GM19099 (cell line): Measurements from ENCODE around the gene ENAM.

Experiments used
- POLR2A ChIP-seq: IDR thresholded peaks from 3 replicates; pipeline ENCODE4 v1.6.1; 2011; ENCODE audit warnings: low read depth; ENCODE audit not compliant: insufficient read length; ENCODE audit errors: extremely low read depth

Gene ENAM

DNA sequence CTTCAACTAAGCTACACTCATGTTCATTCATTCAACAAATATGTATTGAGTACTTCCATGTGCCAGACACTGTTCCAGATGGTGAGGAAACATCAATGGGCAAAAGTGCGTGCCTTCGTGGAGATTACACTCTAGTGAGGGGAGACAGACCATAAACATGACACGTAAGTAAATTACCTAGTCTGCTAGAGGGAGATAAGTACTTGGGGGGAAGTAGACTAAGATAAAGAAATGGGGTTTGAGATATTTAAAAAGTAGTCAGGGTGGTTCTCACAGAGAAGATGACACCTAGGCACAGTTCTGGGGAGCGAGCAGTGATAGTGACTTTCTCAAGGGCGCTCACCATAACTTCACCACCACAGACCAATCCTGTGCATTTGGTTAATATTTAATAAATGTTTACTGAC is 26.1 kb downstream of the ENAM start:
- TF ChIP-seq POLR2A = no peak

DNA sequence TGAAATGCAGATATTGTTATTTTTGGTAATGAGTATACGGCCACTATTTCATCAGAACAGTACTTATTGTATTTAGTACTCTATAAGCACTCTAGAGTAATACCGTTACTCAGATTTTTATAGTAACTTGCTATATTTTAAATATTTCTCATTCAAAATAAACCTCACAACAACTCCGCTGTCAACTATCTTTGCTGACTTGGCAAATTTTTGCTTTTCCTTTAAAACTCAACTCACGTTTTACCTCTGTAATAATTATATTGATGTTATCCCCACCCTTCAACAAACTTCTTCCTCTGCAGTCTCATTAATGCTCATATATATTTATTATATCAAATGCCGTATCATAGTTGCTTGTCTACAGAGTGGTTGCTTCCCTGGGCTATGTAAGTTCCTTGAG is 28.8 kb downstream of the ENAM start:
- TF ChIP-seq POLR2A = no peak

DNA sequence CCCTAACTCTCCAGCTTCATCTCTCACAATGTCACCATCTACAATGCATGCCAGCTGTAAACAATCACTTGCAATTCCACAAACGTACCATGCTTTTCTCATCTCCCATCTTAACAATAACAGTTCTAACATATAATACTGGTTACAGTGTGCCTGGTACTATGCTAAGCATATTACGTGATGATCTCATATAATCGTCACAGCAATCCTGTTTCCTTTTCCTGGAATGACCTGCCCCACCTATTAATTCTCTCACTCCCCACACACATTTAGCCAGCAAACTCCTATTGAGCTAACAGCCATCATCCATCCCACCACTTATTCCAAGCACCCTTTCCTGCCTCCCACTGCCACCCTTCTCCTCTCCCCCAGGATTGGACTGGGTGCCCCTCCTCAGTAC is 29.9 kb downstream of the ENAM start:
- TF ChIP-seq POLR2A = no peak

DNA sequence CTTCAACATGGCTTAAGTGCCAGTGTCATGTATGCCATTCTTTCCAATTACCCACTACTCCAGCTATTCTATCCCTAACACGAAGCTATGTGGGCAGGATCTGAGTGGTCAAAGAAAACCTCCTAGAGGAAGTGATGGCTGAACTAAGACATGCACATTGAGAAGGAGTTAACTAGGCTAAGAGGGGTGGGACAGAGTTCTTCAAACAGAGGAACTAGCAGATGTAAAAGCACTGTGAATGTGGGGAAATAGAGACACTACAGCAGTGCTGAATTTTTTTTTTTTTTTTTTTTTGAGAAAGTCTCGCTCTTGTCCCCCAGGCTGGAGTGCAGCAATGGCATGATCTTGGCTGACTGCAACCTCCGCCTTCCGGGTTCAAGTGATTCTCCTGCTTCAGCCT is 31.6 kb downstream of the ENAM start:
- TF ChIP-seq POLR2A = no peak

DNA sequence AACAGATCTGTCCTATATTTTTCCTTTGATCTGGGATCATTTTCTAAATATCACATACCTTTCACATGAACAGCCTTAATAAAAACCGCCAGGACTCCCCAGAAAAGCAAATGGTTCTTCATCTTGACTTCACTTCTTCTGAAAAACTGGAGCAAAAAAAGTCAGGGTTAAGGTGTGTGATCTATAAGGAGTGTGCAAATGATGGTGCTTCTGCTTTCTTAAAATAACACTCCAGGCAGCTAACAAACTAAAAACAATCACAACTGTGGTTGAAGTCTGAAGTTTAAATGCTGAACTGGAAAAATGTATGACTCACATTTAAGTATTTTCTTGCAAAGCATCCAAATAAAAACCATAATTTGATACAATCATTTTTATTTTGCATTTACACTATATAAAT is 37.8 kb downstream of the ENAM start, which contains the start of gene JCHAIN:
Gene JCHAIN, minus strand, starts transcription at position 140 of the 400 bp plus-strand sequence. Its CDS starts 18 bp downstream, at position 122.
- TF ChIP-seq POLR2A = no peak

DNA sequence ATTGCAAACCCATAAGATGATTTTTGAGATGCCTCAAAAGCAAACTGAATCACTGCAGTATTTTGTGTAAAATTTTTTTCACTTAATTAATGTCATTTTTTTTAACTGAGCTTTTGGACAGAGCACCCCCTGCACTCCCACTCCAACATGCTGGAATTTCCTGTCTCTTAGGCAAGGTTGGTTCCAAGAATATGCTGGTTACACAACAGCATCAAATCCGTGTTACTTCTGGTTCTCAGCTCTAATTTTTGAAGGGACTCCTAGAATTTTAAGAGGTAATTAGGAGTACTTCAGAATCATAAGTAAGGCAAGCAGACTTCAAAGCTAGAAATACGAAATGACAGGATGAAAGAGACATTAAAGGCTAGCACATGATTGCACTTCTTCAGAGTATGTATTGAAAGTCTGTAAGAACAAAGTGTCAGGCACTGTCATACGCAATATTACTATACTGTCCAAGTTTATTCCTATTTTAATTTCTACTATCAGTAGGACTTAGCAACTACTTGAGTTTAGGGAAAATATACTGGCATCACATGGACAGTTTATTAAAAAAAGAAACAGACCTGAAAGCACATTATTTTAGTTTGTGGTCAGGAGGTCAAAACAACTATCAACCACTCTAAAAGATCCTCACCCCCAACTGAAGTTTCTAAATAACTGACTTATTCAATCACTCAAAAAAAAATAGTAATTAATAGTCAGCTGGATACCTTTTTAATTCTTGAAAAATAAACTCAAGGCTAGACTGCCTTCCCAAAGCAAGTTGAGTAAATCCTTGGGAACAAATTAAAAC is 39.4 kb downstream of the ENAM start:
- TF ChIP-seq POLR2A = no peak

DNA sequence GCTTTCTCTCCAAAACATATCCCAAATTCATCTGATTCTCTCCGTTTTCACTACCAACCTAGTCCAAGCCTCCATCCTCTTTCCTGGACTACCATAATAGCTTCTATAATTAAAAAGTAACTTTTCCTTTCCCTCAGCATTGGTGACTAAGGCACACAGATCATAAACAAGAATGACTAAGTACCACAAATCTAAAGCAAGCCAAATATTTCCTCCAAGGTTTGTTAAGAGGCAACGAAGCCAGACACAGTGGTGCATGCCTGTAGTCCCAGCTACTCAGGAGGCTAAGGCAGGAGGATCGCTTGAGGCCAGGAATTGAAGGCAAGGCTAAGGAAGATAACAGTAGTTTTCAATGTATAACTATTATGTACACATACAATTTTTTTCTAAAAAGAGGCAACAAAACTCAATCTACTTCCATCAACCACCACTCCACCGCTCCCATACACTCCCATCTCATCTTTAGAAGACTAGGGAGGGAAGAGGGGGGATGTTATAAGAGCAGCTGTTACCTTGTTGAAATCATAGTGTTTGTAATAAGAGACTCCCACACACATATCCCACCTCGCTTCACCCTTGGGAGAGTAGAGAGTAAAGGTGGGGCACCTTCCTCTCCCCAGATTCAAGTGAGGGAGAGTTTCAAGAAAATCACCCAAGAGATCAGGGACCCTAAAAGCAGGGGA is 41.9 kb downstream of the ENAM start:
- no peak for TF ChIP-seq POLR2A

DNA sequence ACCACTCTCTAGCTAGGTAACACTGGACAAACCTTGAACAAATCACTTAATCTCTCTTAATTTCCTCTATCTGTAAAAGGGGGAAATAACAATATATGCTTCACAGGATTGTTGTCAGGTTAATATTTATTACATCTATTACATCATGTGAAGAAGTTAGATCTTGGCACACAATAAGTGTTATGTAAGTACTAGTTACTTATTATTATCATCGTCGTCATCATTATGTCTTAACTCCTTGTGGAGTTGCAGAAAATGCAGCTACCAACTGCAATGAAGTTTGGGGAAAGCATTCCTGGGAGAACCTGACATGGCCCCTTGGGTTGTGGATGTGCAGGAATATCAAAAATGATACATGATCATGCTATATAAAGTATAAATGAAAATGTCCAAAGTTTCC is 42.5 kb downstream of the ENAM start:
- TF ChIP-seq POLR2A = no peak

DNA sequence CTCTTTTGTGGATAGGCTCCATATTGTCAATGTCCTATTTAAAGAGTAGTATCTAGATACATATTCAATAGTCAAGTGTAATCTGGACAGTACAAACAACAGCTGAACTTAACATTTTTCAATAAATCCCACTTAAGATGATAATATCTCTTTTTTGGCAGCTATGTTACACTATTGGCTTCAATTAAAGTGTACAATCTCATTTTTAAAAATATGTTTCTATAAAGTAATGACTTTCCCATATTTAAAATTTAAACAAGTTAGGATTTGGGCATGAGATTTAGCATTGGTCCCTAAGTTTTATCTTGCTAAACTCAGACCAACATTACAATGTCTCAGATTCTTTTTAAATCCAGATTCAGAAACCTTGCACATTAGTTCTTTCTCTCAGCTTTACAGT is 45.6 kb downstream of the ENAM start:
- no peak for TF ChIP-seq POLR2A

DNA sequence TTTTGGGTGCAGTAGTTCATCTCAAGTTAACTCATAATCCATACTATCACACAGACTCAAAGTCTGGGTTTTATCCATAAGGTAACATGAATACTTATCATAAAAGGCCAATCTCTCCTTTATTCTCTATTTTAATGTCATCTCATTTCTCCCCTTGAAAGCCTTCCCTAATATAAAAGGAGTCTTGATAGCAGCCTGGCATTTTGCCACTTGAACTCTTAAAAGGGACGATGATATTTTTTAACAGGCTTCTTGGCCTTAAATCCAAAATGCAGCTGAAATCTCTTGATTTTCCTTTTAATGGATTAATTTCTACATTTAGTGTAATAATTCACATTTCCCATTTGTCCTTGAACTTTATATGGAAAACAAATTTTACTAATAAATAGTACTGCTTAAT is 46.2 kb downstream of the ENAM start:
- no peak for TF ChIP-seq POLR2A

DNA sequence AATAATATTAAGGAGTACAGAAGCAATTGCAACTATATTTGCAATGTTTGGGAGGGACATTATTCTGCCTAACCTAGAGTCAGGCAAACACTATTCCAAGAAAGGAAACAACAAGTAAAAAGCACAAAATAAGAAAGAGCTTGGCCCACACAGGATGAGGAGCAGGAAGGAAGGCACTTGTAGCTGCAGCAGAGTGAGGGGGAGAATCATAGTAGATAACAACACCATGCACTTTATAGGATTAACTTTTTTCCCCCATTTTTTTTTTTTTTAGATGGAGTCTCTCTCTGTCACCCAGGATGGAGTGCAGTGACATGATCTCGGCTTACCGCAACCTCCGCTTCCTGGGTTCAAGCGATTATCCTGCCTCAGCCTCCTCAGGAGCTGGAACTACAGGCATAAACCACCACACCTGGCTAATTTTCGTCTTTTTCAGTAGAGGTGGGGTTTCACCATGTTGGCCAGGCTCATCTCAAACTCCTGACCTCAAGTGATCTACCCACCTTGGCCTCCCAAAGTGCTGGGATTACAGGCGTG is 48.1 kb downstream of the ENAM start:
- TF ChIP-seq POLR2A = no peak

DNA sequence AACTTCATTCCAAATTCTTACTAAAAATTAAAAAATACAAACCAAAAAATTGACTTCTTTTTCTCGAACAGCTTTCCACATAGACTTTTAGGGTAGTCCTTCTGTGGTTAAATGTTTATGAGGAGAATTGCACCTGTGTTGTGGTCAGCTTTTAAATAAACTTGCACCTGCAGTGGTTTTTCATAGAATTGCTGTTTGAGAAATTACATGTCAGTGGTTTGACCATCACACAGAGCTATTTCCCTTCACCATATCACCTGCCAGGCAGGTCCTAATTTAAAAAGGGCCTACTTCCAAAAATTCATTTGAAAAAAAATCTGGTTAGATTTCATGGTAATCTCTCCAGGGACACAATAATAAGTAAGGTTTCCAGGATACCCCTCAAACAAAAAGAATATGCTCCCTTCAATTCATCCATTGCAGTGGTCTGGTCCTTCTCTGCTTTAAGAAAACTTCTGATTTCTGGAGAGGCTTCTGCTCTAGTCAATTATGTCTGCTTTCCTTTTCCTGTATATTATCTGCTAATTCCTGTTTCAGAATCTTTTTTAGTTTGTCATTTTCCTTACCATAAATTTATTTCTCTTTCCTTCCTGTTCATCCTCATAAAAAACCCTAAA is 49.9 kb downstream of the ENAM start:
- peak; percentile 22 for TF ChIP-seq POLR2A

DNA sequence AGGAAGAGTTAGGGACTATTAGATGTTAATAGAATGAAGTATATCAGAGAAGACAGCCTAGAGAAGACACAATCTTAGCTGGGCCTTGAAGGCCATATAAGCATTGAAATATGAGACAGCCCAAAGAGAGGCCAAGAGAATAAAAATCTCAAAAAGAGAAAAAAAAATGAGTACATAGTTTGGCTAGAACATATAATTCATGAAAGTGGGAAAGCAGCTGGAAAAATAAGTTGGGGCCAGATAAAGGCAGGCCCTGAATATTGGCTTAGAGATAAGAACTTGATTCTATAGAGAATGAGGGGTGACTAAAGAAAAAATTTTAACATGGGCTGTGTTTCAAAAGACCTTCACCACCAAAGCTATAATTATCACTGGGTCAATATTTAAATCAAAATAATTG is 52.4 kb downstream of the ENAM start:
- TF ChIP-seq POLR2A = no peak

DNA sequence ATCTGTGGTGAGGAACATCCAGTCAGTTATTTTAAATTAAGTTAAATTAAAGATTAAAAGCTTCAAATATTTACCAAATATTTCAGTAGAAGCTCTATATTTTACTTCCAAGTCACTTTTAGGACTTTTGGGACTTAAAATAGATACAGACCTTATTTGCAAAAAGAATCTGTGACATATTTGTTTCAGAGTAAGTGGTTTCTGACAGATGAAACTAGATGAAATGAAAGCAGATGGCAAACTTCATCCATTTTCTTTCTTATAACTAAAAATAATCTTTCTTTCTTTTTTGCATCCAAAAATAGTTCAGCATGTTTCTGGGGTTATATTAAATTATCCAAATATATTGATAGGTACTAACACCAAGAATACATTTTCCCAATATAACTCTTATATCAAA is 53.2 kb downstream of the ENAM start:
- TF ChIP-seq POLR2A = no peak

DNA sequence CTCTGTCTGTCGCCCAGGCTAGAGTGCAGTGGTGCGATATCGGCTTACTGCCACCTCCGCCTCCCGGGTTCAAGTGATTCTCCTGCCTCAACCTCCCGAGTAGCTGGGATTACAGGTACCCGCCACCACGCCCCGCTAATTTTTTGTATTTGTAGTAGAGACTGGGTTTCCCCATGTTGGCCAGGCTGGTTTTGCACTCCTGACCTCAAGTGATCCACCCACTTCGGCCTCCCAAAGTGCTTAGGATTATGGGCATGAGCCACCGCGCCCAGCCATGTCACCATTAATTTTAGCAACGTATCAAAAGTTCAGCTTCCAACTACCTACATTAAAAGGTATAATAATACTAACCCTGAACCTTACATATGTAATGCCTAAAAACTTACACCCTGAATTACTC is 58.8 kb downstream of the ENAM start:
- TF ChIP-seq POLR2A = no peak

DNA sequence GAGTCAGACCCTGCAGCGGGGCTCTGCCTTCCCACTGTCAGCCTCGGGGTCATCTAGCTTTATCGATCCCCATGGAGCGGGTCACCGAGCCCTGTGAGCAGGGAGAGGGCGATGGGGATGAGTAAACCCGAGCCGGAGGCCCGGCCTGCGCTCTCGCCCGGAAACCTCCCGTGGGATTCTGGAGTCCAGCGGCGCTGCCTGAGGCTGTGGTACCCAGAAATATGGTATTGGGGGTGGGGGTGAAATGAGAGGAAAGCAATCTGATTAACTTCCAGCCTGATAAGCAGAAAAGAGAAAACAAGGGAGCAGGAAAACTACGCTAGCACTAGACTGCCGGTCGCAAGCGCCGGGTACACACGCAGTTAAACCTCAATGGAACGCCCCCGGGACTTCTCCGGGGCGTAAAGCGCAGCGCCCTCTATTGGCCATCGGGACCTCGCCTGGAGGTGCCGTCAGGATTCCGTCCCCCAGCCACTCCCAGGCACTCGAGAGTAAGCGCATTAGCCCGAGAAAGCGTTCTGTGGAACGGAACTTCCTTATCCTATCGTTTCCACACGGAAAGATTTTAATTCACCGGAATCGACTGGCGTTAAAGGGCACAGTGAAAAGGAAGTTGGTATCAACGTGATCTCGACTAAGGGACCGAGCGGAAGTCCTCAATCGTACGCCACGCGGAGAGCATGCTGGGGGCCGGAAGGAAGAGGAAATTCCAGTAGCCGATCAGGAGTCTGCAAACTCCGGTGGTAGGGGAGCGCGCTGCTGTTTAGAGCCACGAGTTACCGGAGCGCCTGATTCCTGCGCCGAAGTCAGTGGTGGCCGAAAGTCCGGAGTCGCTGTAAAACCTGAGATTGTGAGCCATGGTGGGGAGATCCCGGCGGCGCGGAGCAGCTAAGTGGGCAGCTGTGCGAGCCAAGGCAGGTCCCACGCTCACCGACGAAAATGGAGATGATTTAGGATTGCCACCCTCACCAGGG is 59.6 kb downstream of the ENAM start, which contains the start of gene UTP3:
Gene UTP3, plus strand, starts transcription at position 712 of the 974 bp plus-strand sequence. Its CDS starts 146 bp downstream, at position 858.
- peak; percentile 90 for TF ChIP-seq POLR2A
